PFSK-1 (cell line): ENCODE data around the gene UMODL1.

Experiments
- FOXP2 ChIP-seq: optimal IDR thresholded peaks from 2 replicates; pipeline ENCODE3; 2011; ENCODE audit warnings: borderline replicate concordance, control low read depth, inconsistent platforms; ENCODE audit not compliant: insufficient read depth; ENCODE audit errors: extremely low read length, extremely low read depth
- POLR2AphosphoS5 ChIP-seq: IDR thresholded peaks from 2 replicates; pipeline ENCODE4 v1.6.1; 2012; ENCODE audit warnings: low read depth, mild to moderate bottlenecking, control low read depth, low read length, moderate library complexity
- REST ChIP-seq, 2 experiments: IDR thresholded peaks; 2 replicates each; pipeline versions ENCODE4 v1.6.1 to v1.8.0; 2011 to 2012; ENCODE audit warnings: low read depth in 2 of 2, low read length in 2 of 2, control low read depth in 1 of 2, inconsistent platforms in 1 of 2, mild to moderate bottlenecking in 1 of 2, moderate library complexity in 1 of 2; ENCODE audit not compliant: insufficient read depth in 1 of 2
- SIN3A ChIP-seq: IDR thresholded peaks from 2 replicates; pipeline ENCODE4 v1.6.1; 2012; ENCODE audit warnings: mild to moderate bottlenecking, low read length, moderate library complexity, borderline replicate concordance; ENCODE audit not compliant: insufficient read depth
- TAF1 ChIP-seq: IDR thresholded peaks from 2 replicates; pipeline ENCODE4 v1.6.1; 2012; ENCODE audit warnings: low read length, control low read depth, borderline replicate concordance; ENCODE audit not compliant: insufficient read depth

UMODL1 gene

GRCh38 chr21:42025376-42026081, 45.6 kb upstream of the UMODL1 start:
- no peak for TF ChIP-seq SIN3A
- TF ChIP-seq FOXP2 = no peak
- TF ChIP-seq POLR2AphosphoS5 = no peak
- TF ChIP-seq TAF1 = no peak
- TF ChIP-seq REST (IDR thresholded peaks at IDR 0.05; ENCODE audit: insufficient read depth in 1 of 2, low read depth in 2 of 2, low read length in 2 of 2) = no peak

DNA sequence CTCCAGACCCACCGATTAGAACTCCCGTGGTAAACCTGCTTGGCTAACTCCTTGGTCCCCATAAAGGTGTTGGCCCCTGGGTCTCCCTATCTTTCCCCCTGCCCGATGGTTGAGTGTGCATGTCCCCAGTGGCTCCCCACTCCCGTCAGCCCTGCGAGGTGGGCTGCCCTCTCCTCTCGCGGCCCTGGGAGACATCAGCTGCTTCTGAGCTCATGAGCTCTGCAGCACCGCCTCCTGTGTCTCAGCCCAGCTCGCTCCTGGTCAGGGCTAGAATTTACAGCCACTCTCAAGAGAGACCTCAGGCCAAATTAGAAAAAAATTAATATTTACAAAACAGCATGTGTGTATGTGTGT, 45.1 kb upstream of the UMODL1 start:
- no peak for TF ChIP-seq TAF1
- no peak for TF ChIP-seq POLR2AphosphoS5
- TF ChIP-seq FOXP2 = no peak
- no peak for TF ChIP-seq REST (IDR thresholded peaks at IDR 0.05; ENCODE audit: insufficient read depth in 1 of 2, low read depth in 2 of 2, low read length in 2 of 2)
- no peak for TF ChIP-seq SIN3A

- no peak for TF ChIP-seq POLR2AphosphoS5
- TF ChIP-seq REST (IDR thresholded peaks at IDR 0.05; ENCODE audit: insufficient read depth in 1 of 2, low read depth in 2 of 2, low read length in 2 of 2) = no peak
- TF ChIP-seq TAF1 = no peak
- TF ChIP-seq SIN3A = no peak
- no peak for TF ChIP-seq FOXP2
Observed at GRCh38 chr21:42027085-42027821, 43.9 kb upstream of the UMODL1 start.

DNA sequence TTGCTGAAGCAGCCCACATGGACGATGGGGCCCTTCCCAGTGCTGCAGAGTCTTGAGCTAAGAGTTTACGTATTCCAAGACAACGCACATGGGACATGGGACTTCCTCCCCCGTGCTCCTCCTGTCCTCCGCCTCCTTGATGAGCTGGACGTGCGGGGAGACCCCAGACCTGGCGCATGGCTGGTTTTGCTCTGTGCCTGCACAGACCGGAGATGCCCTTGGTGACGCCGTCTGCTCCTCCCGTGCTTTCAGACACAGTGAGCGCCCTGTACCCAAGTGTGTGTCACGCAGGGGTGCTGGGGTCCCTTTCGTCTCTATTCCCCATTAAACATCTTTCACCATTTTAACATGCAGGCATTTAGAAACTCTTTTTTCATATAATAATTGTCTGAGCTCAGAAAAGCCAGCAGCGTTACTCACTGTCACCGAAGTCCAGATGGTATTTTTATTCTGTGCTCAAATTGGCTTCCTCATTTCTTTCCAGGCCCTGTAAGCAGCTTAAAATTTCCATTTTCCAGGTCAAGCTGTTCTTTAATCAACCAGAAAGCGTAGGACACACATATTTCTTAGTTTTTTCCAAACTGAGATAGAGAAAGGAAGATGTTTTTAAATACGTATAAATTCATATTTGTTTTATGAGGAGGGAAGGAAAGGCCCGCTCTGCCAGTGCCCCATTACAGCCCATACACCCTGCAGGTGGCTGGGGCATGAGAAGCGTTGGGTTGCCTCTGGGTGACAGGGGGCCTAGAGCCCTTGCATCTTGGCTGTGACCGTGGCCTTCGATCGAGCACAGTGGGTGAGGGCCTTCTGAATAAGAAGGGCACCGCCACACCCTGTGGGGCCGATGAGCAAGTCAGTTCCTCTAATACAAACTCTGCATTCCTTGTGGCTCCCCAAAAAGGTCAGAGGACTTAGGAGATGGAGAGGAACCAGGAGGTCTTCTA, 43.0 kb upstream of the UMODL1 start:
- TF ChIP-seq REST (IDR thresholded peaks at IDR 0.05; ENCODE audit: insufficient read depth in 1 of 2, low read depth in 2 of 2, low read length in 2 of 2) (no peak), SIN3A (no peak), POLR2AphosphoS5 (no peak), TAF1 (no peak), FOXP2 (no peak)
